ENCODE measurements around the gene ZNF862.
"Not testable (repeated sequence)": the region's sequence is repeated elsewhere in the genome, so short reads cannot be mapped to it uniquely, and the experiment has no call there.

ZNF862 gene

GRCh38 chr7:149827089-149827981 lies 10.8 kb upstream of the ZNF862 start:
- TF ChIP-seq, protein P1, sequence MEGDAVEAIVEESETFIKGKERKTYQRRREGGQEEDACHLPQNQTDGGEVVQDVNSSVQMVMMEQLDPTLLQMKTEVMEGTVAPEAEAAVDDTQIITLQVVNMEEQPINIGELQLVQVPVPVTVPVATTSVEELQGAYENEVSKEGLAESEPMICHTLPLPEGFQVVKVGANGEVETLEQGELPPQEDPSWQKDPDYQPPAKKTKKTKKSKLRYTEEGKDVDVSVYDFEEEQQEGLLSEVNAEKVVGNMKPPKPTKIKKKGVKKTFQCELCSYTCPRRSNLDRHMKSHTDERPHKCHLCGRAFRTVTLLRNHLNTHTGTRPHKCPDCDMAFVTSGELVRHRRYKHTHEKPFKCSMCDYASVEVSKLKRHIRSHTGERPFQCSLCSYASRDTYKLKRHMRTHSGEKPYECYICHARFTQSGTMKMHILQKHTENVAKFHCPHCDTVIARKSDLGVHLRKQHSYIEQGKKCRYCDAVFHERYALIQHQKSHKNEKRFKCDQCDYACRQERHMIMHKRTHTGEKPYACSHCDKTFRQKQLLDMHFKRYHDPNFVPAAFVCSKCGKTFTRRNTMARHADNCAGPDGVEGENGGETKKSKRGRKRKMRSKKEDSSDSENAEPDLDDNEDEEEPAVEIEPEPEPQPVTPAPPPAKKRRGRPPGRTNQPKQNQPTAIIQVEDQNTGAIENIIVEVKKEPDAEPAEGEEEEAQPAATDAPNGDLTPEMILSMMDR (IDR thresholded peaks at IDR 0.05; ENCODE audit: low read depth, low read length) = no peak
- no peak for DNase-seq (ENCODE audit: low read depth in 2 of 2)
- H3K4me3 ChIP-seq (replicated peaks in 1 of 2; ENCODE audit: low read depth in 2 of 2, low read length in 2 of 2) = no peak overlapping the region

- DNase-seq (ENCODE audit: low read depth in 2 of 2) = no peak
- no peak overlapping the region for H3K4me3 ChIP-seq (replicated peaks in 1 of 2; ENCODE audit: low read depth in 2 of 2, low read length in 2 of 2)
- TF ChIP-seq, protein P1 (IDR thresholded peaks at IDR 0.05; ENCODE audit: low read depth, low read length) = no peak
Measured at GRCh38 chr7:149828357-149829309, 9.5 kb upstream of the ZNF862 start.

- DNase-seq (ENCODE audit: low read depth in 2 of 2); H3K4me3 ChIP-seq (replicated peaks in 1 of 2; ENCODE audit: low read depth in 2 of 2, low read length in 2 of 2): not testable (repeated sequence)
Measured at GRCh38 chr7:149830527-149830926, 7.6 kb upstream of the ZNF862 start.

- no peak for DNase-seq (ENCODE audit: low read depth in 2 of 2)
- TF ChIP-seq, protein P1 (IDR thresholded peaks at IDR 0.05; ENCODE audit: low read depth, low read length) = no peak
- H3K4me3 ChIP-seq (replicated peaks in 1 of 2; ENCODE audit: low read depth in 2 of 2, low read length in 2 of 2) = no peak overlapping the region
Measured at GRCh38 chr7:149830997-149831740, 7.0 kb upstream of the ZNF862 start.

DNA sequence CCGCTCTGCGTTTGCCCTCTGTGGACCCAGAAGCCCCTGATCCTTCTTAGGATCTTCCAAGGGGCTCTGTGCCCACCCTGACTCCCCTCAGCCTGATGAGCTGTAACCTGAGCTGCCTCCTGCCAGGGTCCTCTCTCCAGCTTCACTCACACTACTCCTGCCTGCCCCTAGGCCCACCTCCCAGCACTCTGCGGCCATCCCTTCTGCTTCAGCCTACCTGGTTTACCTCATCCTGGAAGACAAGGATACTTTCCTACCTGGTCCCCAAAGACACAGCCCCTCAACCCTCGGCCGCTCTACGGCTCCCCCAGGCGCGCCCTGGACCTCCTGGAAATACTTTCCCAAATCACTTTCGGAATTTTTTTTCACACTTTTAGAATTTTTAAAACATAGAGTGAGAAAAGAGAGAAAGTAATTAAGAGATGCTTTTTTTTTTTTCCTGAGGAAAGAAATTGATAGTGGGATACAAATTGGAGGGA lies 6.4 kb upstream of the ZNF862 start:
- TF ChIP-seq, protein P1 (IDR thresholded peaks at IDR 0.05; ENCODE audit: low read depth, low read length) = no peak
- no peak overlapping the region for H3K4me3 ChIP-seq (replicated peaks in 1 of 2; ENCODE audit: low read depth in 2 of 2, low read length in 2 of 2)

GRCh38 chr7:149832332-149833041 lies 5.7 kb upstream of the ZNF862 start:
- H3K4me3 ChIP-seq (replicated peaks in 1 of 2; ENCODE audit: low read depth in 2 of 2, low read length in 2 of 2) = no peak overlapping the region
- DNase-seq (ENCODE audit: low read depth in 2 of 2) = no peak
- TF ChIP-seq, protein P1 (IDR thresholded peaks at IDR 0.05; ENCODE audit: low read depth, low read length) = no peak

More for the DNA sequence above, 6.4 kb upstream of the ZNF862 start:
- DNase-seq (ENCODE audit: low read depth in 2 of 2) = no peak
